ENCODE measurements around the gene BCL2L11. TPM values are rescaled to one million over a fixed set of nuclear protein-coding genes. Genes with fewer than 3 reads are reported as not detected.

The BCL2L11 gene
- total RNA-seq, 4 donors from 2014 or later, result 4.8 to 18.8 (median 13.7) TPM

DNA sequence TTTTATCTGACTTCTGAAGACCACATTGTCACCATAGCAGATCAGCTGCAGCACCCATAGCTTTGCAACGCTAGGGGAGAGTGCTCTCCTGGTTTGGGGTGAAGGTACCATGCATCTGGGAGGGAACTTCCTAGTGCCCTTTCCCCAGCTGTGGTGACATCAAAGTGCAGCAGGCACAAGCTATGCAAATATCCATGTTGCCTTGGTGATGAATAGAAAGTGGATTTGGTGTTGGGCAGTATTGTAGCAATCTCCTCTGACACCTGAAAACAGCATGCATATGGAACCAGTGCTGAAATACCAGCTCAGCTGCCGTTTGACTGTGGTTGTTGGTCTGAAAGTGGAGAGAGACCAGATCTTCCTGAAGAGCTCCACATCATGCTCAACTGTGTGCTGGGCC, 37.1 kb downstream of the BCL2L11 start:
- TF ChIP-seq, protein P1, sequence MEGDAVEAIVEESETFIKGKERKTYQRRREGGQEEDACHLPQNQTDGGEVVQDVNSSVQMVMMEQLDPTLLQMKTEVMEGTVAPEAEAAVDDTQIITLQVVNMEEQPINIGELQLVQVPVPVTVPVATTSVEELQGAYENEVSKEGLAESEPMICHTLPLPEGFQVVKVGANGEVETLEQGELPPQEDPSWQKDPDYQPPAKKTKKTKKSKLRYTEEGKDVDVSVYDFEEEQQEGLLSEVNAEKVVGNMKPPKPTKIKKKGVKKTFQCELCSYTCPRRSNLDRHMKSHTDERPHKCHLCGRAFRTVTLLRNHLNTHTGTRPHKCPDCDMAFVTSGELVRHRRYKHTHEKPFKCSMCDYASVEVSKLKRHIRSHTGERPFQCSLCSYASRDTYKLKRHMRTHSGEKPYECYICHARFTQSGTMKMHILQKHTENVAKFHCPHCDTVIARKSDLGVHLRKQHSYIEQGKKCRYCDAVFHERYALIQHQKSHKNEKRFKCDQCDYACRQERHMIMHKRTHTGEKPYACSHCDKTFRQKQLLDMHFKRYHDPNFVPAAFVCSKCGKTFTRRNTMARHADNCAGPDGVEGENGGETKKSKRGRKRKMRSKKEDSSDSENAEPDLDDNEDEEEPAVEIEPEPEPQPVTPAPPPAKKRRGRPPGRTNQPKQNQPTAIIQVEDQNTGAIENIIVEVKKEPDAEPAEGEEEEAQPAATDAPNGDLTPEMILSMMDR (IDR thresholded peaks at IDR 0.05 in 4 of 5, conservative IDR thresholded peaks at IDR 0.05 in 1 of 5), result no peak
- TF ChIP-seq POLR2A (IDR thresholded peaks at IDR 0.05), result no peak
- in situ Hi-C loops (cut with MboI; ENCODE audit: low sequenced_read_pairs in 4 of 4), result no loop called here
- no peak for ATAC-seq

DNA sequence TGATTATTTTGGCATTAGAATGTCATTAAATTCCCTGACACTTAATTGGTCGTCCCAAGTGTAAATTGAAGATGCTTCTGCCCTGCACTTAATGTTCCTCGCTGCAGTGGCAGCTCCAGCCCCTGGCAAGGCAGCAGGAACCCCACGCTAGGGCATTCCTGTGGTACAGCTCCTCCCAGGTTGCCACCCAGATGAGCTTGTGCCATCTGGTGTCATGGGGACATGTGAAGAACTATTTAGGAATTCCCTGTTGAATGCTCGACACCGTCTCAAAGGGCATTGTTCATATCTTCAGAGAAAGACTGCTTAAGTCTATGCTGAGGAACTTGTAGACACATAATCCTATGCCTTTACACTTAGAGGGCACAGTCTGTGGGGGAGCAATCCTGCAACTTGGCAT, 38.9 kb downstream of the BCL2L11 start:
- DNase-seq (no peak), ATAC-seq (no peak)
- TF ChIP-seq, protein P1 (IDR thresholded peaks at IDR 0.05 in 4 of 5, conservative IDR thresholded peaks at IDR 0.05 in 1 of 5), result no peak
- TF ChIP-seq POLR2A (IDR thresholded peaks at IDR 0.05), result no peak
- Histone ChIP-seq H3K4me3 (no peak overlapping the region), H3K27me3 (no peaks in the 10 kb centered on the region), H3K36me3 (no peaks in the 10 kb centered on the region), H3K4me1 (peaks cover 34 to 51% of the 10 kb centered on the region in 2 donors), H3K9me3 (no peaks in the 10 kb centered on the region), H3K27ac (no peak overlapping the region)
- in situ Hi-C loops (cut with MboI; ENCODE audit: low sequenced_read_pairs in 4 of 4), result no loop called here
- intact Hi-C loops (cut with DNase I; ENCODE audit: low total_unique reads), result loop anchor here (2.0 kb wide), 2 partner anchors 15 to 37 kb away; no protein-coding TSS in a partner anchor

More for the DNA sequence above, 37.1 kb downstream of the BCL2L11 start:
- Histone ChIP-seq H3K4me3 (no peak overlapping the region), H3K27me3 (no peaks in the 10 kb centered on the region), H3K27ac (no peak overlapping the region), H3K4me1 (peaks cover 34 to 40% of the 10 kb centered on the region in 2 donors), H3K36me3 (peaks cover 0 to 11% of the 10 kb centered on the region in 2 donors), H3K9me3 (no peaks in the 10 kb centered on the region)
- intact Hi-C loops (cut with DNase I; ENCODE audit: low total_unique reads), result no loop called here
- DNase-seq, result no peak

DNA sequence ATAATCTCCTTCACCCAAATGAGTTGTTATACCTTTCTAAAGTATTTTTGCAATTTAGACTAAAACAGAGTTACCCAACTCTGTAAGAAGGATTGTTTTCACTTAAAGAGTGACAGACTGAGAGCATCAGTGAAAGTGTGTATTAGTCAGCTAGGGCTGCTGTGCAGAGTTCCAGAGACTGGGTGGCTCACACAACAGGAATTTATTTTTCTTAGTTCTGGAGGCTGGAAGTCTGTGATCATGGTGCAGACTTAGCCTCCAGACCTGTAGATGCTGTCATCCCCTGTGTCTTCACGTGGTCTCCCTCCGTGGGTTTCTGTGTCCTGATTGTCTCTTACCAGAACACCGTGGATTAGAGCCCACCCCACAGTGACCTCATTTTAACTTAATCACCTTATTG, 40.0 kb downstream of the BCL2L11 start:
- Histone ChIP-seq H3K9me3 (no peaks in the 10 kb centered on the region), H3K4me1 (peaks cover 34 to 59% of the 10 kb centered on the region in 2 donors), H3K36me3 (no peaks in the 10 kb centered on the region), H3K4me3 (no peak overlapping the region), H3K27me3 (no peaks in the 10 kb centered on the region), H3K27ac (peak overlapping the region in 1 of 4 donors; percentile 74)
- intact Hi-C loops (cut with DNase I; ENCODE audit: low total_unique reads), result loop anchor here (2.0 kb wide), 2 partner anchors 16 to 38 kb away; no protein-coding TSS in a partner anchor
- no peak for DNase-seq
- no peak for ATAC-seq
- in situ Hi-C loops (cut with MboI; ENCODE audit: low sequenced_read_pairs in 4 of 4), result no loop called here
- TF ChIP-seq POLR2A (IDR thresholded peaks at IDR 0.05), result no peak
- TF ChIP-seq, protein P1 (IDR thresholded peaks at IDR 0.05 in 4 of 5, conservative IDR thresholded peaks at IDR 0.05 in 1 of 5), result no peak

DNA sequence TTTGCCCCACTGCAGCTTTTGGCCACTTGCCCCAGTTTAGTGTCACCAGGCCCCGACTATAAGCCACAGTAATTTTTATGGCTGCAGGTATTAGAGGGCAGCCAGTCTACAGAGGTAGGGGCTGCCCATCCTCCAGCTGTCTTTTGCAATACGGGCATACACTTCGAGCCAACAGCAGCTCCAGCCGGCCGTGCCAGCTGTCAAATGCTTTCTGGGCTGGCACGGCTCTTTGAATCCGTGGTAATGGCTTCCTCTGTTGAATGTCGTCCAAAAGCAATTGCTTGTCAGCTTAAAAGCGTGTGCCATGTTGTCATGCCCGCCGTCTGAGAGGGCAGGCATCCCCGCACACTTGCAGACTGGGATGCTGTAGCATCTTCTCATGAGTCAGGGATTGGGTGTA, 41.3 kb downstream of the BCL2L11 start:
- Histone ChIP-seq H3K4me1 (peaks cover 34 to 59% of the 10 kb centered on the region in 2 donors), H3K27ac (peak overlapping the region; percentile 62 to 76 (median 69)), H3K9me3 (no peaks in the 10 kb centered on the region), H3K36me3 (peaks cover 0 to 11% of the 10 kb centered on the region in 2 donors), H3K27me3 (no peaks in the 10 kb centered on the region), H3K4me3 (no peak overlapping the region)
- ATAC-seq (peak; percentile 90 to 93), DNase-seq (peak; percentile 76 to 87)
- intact Hi-C loops (cut with DNase I; ENCODE audit: low total_unique reads) (loop anchor here (2.0 kb wide), 2 partner anchors 17 to 39 kb away; no protein-coding TSS in a partner anchor), in situ Hi-C loops (cut with MboI; ENCODE audit: low sequenced_read_pairs in 4 of 4) (no loop called here)
- TF ChIP-seq, protein P1 (IDR thresholded peaks at IDR 0.05 in 4 of 5, conservative IDR thresholded peaks at IDR 0.05 in 1 of 5), result no peak
- no peak for TF ChIP-seq POLR2A (IDR thresholded peaks at IDR 0.05)

Measured in gastrocnemius medialis (tissue), 4 donors.